Astrocyte (in vitro differentiated cells and primary cell): ENCODE data around the gene KANSL3. TPM values are rescaled to one million over a fixed set of nuclear protein-coding genes. Genes with fewer than 3 reads are reported as not detected.
"Not testable (repeated sequence)": the region's sequence is repeated elsewhere in the genome, so short reads cannot be mapped to it uniquely, and the experiment has no call there.

Source experiments
- DNase-seq: peaks from one replicate; pipeline ENCODE4 v3.0.0-alpha.2; 2010; ENCODE audit warnings: low read depth
- FAIRE-seq: peaks from 2 replicates; lab custom pipeline; 2011; peaks lifted over from hg19 to GRCh38; lab: Jason Lieb, UNC
- H2AFZ ChIP-seq: 2 replicates; pipeline ENCODE4 v1.6.0; 2012; ENCODE audit warnings: low read depth, low read length, inconsistent platforms
- H3K27ac ChIP-seq: 2 replicates; pipeline ENCODE4 v1.5.1; 2011; ENCODE audit warnings: low read depth, low read length, inconsistent platforms
- H3K27me3 ChIP-seq: 2 replicates; pipeline ENCODE4 v1.6.0; 2011; ENCODE audit warnings: low read length, inconsistent platforms; ENCODE audit not compliant: insufficient read depth
- H3K36me3 ChIP-seq: 2 replicates; pipeline ENCODE4 v1.5.1; 2011; ENCODE audit warnings: low read length, inconsistent platforms; ENCODE audit not compliant: insufficient read depth
- H3K4me1 ChIP-seq: 2 replicates; pipeline ENCODE4 v1.5.1; 2011; ENCODE audit warnings: low read length, inconsistent platforms; ENCODE audit not compliant: insufficient read depth
- H3K4me2 ChIP-seq: 2 replicates; pipeline ENCODE4 v1.6.0; 2012; ENCODE audit warnings: low read length, inconsistent platforms
- H3K4me3 ChIP-seq: 2 replicates; pipeline ENCODE4 v1.5.1; 2011; ENCODE audit warnings: low read depth, mild to moderate bottlenecking, low read length, inconsistent platforms; ENCODE audit not compliant: insufficient read depth
- H3K79me2 ChIP-seq: 2 replicates; pipeline ENCODE4 v1.6.0; 2012; ENCODE audit warnings: mild to moderate bottlenecking, low read length, inconsistent platforms; ENCODE audit not compliant: insufficient read depth
- H3K9ac ChIP-seq: 2 replicates; pipeline ENCODE4 v1.6.0; 2012; ENCODE audit warnings: mild to moderate bottlenecking, low read length, inconsistent platforms
- H3K9me3 ChIP-seq: 2 replicates; pipeline ENCODE4 v1.5.1; 2012; ENCODE audit warnings: low read depth, mild to moderate bottlenecking, low read length, inconsistent platforms; ENCODE audit not compliant: insufficient read depth
- H4K20me1 ChIP-seq: 2 replicates; pipeline ENCODE4 v1.6.0; 2012; ENCODE audit warnings: low read length, inconsistent platforms; ENCODE audit not compliant: insufficient read depth
- H3K27ac Mint-ChIP-seq: one replicate; pipeline ENCODE4 v1.8.0; 2021; ENCODE audit warnings: mild to moderate bottlenecking, mixed read lengths; ENCODE audit not compliant: unreplicated experiment
- H3K27me3 Mint-ChIP-seq: one replicate; pipeline ENCODE4 v1.8.0; 2021; ENCODE audit warnings: low read depth, mixed read lengths; ENCODE audit not compliant: unreplicated experiment
- H3K36me3 Mint-ChIP-seq: one replicate; pipeline ENCODE4 v1.8.0; 2021; ENCODE audit warnings: low read depth, mixed read lengths; ENCODE audit not compliant: unreplicated experiment
- H3K4me1 Mint-ChIP-seq: one replicate; pipeline ENCODE4 v1.8.0; 2021; ENCODE audit warnings: low read depth, mixed read lengths; ENCODE audit not compliant: unreplicated experiment
- H3K4me3 Mint-ChIP-seq: one replicate; pipeline ENCODE4 v1.8.0; 2021; ENCODE audit warnings: mild to moderate bottlenecking, moderate library complexity, mixed read lengths; ENCODE audit not compliant: unreplicated experiment
- H3K9me3 Mint-ChIP-seq: one replicate; pipeline ENCODE4 v1.8.0; 2021; ENCODE audit warnings: mild to moderate bottlenecking, mixed read lengths; ENCODE audit not compliant: unreplicated experiment
- EZH2 ChIP-seq: IDR thresholded peaks from 2 replicates; pipeline ENCODE4 v1.6.1; 2012; ENCODE audit warnings: mild to moderate bottlenecking, low read length, inconsistent platforms; ENCODE audit not compliant: insufficient read depth
- total RNA-seq: library from RNA; stranded (reverse); gene quantifications from 2 replicates; pipeline ENCODE4 v1.2.1, GENCODE V29; 2021
- TF ChIP-seq, protein P1 (sequence below): IDR thresholded peaks from 2 replicates; pipeline ENCODE4 v1.5.1; 2011; ENCODE audit warnings: low read depth, mild to moderate bottlenecking, inconsistent platforms, low read length, moderate library complexity; ENCODE audit not compliant: insufficient read depth

Gene KANSL3
- total RNA-seq, 1 donor from 2014 or later, result 26.7 TPM

DNA sequence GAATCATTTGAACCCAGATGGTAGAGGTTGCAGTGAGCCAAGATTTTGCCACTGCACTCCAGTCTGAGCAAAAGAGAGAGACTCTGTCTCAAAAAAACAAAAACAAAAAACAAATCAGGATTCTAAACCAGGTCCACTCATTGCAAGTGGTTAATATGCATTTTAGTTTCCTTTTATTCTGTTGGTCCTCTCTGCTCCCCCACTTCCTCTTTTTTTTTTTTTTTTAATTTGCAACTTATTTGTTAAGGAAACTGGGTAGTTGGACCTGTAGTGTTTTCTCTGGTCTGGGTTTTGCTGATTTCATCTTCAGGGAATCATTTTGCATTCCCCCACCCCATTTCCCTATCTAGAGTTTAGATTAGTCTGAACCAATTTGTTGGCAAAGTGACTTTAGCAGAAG, 18.4 kb upstream of the KANSL3 start:
- Histone ChIP-seq H3K27ac (no peak overlapping the region), H3K79me2 (no peaks in the 10 kb centered on the region), H3K36me3 (no peaks in the 10 kb centered on the region), H3K4me3 (no peak overlapping the region), H3K4me2 (no peak overlapping the region), H3K27me3 (no peaks in the 10 kb centered on the region), H2AFZ (no peak overlapping the region), H3K9me3 (no peaks in the 10 kb centered on the region), H4K20me1 (no peaks in the 10 kb centered on the region), H3K4me1 (no peaks in the 10 kb centered on the region), H3K9ac (no peak overlapping the region)
- FAIRE-seq, result no peak
- no peaks in the 10 kb centered on the region for H3K9me3 Mint-ChIP-seq
- H3K4me1 Mint-ChIP-seq, result no peaks in the 10 kb centered on the region
- H3K36me3 Mint-ChIP-seq, result no peaks in the 10 kb centered on the region
- H3K4me3 Mint-ChIP-seq, result no peak overlapping the region
- TF ChIP-seq, protein P1, sequence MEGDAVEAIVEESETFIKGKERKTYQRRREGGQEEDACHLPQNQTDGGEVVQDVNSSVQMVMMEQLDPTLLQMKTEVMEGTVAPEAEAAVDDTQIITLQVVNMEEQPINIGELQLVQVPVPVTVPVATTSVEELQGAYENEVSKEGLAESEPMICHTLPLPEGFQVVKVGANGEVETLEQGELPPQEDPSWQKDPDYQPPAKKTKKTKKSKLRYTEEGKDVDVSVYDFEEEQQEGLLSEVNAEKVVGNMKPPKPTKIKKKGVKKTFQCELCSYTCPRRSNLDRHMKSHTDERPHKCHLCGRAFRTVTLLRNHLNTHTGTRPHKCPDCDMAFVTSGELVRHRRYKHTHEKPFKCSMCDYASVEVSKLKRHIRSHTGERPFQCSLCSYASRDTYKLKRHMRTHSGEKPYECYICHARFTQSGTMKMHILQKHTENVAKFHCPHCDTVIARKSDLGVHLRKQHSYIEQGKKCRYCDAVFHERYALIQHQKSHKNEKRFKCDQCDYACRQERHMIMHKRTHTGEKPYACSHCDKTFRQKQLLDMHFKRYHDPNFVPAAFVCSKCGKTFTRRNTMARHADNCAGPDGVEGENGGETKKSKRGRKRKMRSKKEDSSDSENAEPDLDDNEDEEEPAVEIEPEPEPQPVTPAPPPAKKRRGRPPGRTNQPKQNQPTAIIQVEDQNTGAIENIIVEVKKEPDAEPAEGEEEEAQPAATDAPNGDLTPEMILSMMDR, result no peak
- no peak for TF ChIP-seq EZH2
- peaks cover 6% of the 10 kb centered on the region for H3K27me3 Mint-ChIP-seq
- DNase-seq, result no peak
- H3K27ac Mint-ChIP-seq, result no peak overlapping the region

DNA sequence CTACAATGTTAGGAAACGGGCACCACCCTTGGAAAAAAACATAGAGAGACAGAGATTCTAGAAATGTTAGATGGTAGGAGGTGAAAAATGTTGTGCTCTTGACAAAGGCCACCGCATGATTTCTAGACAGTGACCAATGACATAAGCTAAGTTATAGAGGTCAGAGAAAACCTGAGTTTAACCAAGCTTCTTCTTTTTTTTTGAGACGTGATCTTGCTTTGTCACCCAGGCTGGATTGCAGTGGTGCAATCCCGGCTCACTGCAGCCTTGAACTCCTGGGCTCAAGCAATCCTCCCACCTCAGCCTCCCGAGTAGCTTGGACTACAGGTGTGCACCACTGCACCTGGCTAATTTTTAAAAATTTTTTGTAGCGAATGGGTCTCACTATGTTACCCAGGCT, 17.4 kb upstream of the KANSL3 start:
- Mint-ChIP-seq H3K27ac (no peak overlapping the region), H3K4me3 (no peak overlapping the region), H3K4me1 (no peaks in the 10 kb centered on the region), H3K36me3 (peaks cover 3% of the 10 kb centered on the region), H3K27me3 (peaks cover 10% of the 10 kb centered on the region), H3K9me3 (peaks cover 4% of the 10 kb centered on the region)
- H3K4me1 ChIP-seq, result no peaks in the 10 kb centered on the region
- no peaks in the 10 kb centered on the region for H3K9me3 ChIP-seq
- FAIRE-seq (no peak), DNase-seq (no peak)
- no peaks in the 10 kb centered on the region for H3K79me2 ChIP-seq
- H3K27ac ChIP-seq, result no peak overlapping the region
- no peak overlapping the region for H3K4me3 ChIP-seq
- H3K4me2 ChIP-seq, result no peak overlapping the region
- TF ChIP-seq, protein P1, result no peak
- no peak for TF ChIP-seq EZH2
- no peaks in the 10 kb centered on the region for H3K27me3 ChIP-seq
- H3K36me3 ChIP-seq, result no peaks in the 10 kb centered on the region
- no peaks in the 10 kb centered on the region for H4K20me1 ChIP-seq
- no peak overlapping the region for H2AFZ ChIP-seq
- H3K9ac ChIP-seq, result no peak overlapping the region

DNA sequence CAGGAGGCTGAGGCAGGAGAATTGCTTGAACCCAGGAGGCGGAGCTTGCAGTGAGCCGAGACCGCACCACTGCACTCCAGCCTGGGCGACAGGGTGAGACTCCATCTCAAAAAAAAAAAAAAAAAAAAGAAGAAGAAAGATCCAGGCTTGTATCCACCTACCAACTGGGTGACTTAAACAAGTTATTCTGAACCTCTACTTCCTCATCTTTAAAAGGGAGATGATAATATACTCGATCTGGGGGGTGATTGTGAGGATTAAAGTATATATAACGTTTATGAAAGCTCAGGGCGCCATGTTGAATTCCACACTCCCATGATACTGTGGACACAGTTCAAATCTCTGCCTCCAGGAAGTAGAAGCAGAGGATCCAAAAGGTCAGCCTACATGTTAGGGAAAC, 16.7 kb upstream of the KANSL3 start:
- DNase-seq, H3K4me3 Mint-ChIP-seq, H3K79me2 ChIP-seq, H3K27ac Mint-ChIP-seq, H3K27me3 ChIP-seq, H3K36me3 ChIP-seq, H4K20me1 ChIP-seq, H3K9me3 ChIP-seq, H3K4me3 ChIP-seq, FAIRE-seq, H3K9me3 Mint-ChIP-seq, H2AFZ ChIP-seq, H3K4me1 ChIP-seq, H3K36me3 Mint-ChIP-seq, H3K4me2 ChIP-seq, H3K27ac ChIP-seq, H3K9ac ChIP-seq, H3K4me1 Mint-ChIP-seq: not testable (repeated sequence)
- H3K27me3 Mint-ChIP-seq, result peaks cover 10% of the 10 kb centered on the region
